SK-N-SH (cell line): Measurements from ENCODE around the gene PLA2G4C. TPM values are rescaled to one million over a fixed set of nuclear protein-coding genes. Genes with fewer than 3 reads are reported as not detected.

Source experiments
- CTCF ChIA-PET: fragments of 300-600, 350-600 bp; formaldehyde crosslinking; extraction: SDS; loops from one replicate; lab custom pipeline; 2021; lab: Yijun Ruan, JAX
- POLR2A ChIA-PET: fragments of 350-600 bp; sonication (Branson Sonifier 250); formaldehyde crosslinking; extraction: SDS; loops from one replicate; lab custom pipeline; 2020; ENCODE audit warnings: antibody characterized with exemption, inconsistent platforms; lab: Yijun Ruan, JAX
- DNase-seq: peaks from one replicate; pipeline ENCODE4 v3.0.0; 2012
- H2AFZ ChIP-seq: fragments of 200-600 bp; sonication (generic); 2 replicates; pipeline ENCODE4 v1.8.1; 2016; ENCODE audit warnings: antibody characterized with exemption, mild to moderate bottlenecking, low read depth
- H3F3A ChIP-seq: fragments of 200-600 bp; sonication (generic); replicated peaks from 2 replicates; pipeline ENCODE3; 2016; ENCODE audit warnings: antibody characterized with exemption, mild to moderate bottlenecking; ENCODE audit not compliant: insufficient read depth
- H3K27ac ChIP-seq, 2 experiments: fragments of 200-500 bp in 1 of 2; fragments of 200-600 bp in 1 of 2; sonication (Bioruptor generic) in 1 of 2; sonication (generic), shearing (Covaris generic) in 1 of 2; 2 replicates each; pipeline versions ENCODE4 v1.5.1 to v1.6.1; 2014 to 2016; ENCODE audit warnings: low read depth in 2 of 2, inconsistent platforms in 1 of 2, low read length in 1 of 2, mild to moderate bottlenecking in 1 of 2, mixed read lengths in 1 of 2
- H3K27me3 ChIP-seq: fragments of 200-600 bp; sonication (generic), shearing (Covaris generic); 2 replicates; pipeline ENCODE4 v1.6.1; 2016; ENCODE audit warnings: mixed run types; ENCODE audit not compliant: insufficient read depth
- H3K36me3 ChIP-seq, 2 experiments: fragments of 200-500 bp in 1 of 2; fragments of 200-600 bp in 1 of 2; sonication (Bioruptor generic) in 1 of 2; sonication (generic) in 1 of 2; replicated peaks in 1 of 2; 2 replicates each; pipeline versions ENCODE3 to v1.5.1; 2014 to 2016; ENCODE audit warnings: low read length in 1 of 2, mild to moderate bottlenecking in 1 of 2; ENCODE audit not compliant: insufficient read depth in 2 of 2, control insufficient read depth in 1 of 2
- H3K4me1 ChIP-seq, 2 experiments: fragments of 200-500 bp in 1 of 2; fragments of 200-600 bp in 1 of 2; sonication (Bioruptor generic) in 1 of 2; sonication (generic), shearing (Covaris generic) in 1 of 2; 2 replicates each; pipeline versions ENCODE4 v1.5.1 to v1.6.1; 2014 to 2016; ENCODE audit warnings: low read depth in 1 of 2, low read length in 1 of 2, mixed run types in 1 of 2; ENCODE audit not compliant: insufficient read depth in 2 of 2, control insufficient read depth in 1 of 2
- H3K4me2 ChIP-seq: fragments of 200-600 bp; sonication (generic), shearing (Covaris generic); 2 replicates; pipeline ENCODE4 v1.6.1; 2017; ENCODE audit warnings: mixed run types
- H3K4me3 ChIP-seq, 2 experiments: fragments of 200-500 bp in 1 of 2; fragments of 200-600 bp in 1 of 2; sonication (Bioruptor generic) in 1 of 2; sonication (generic), shearing (Covaris generic) in 1 of 2; 2 replicates each; pipeline versions ENCODE4 v1.5.1 to v1.8.1; 2014 to 2016; ENCODE audit warnings: low read depth in 2 of 2, inconsistent platforms in 1 of 2, low read length in 1 of 2, mild to moderate bottlenecking in 1 of 2, mixed read lengths in 1 of 2, moderate library complexity in 1 of 2
- H3K79me2 ChIP-seq: fragments of 200-600 bp; sonication (generic); 2 replicates; pipeline ENCODE4 v1.8.1; 2017; ENCODE audit warnings: mild to moderate bottlenecking; ENCODE audit not compliant: insufficient read depth
- H3K9ac ChIP-seq: fragments of 200-600 bp; sonication (generic); 2 replicates; pipeline ENCODE4 v1.6.1; 2017; ENCODE audit warnings: mixed run types
- H3K9me2 ChIP-seq: fragments of 200-600 bp; sonication (generic); 2 replicates; pipeline ENCODE4 v1.6.1; 2017; ENCODE audit warnings: mixed run types
- H3K9me3 ChIP-seq: fragments of 200-600 bp; sonication (generic); 2 replicates; pipeline ENCODE4 v1.6.1; 2017; ENCODE audit warnings: mixed run types, mild to moderate bottlenecking, moderate library complexity
- H4K20me1 ChIP-seq: fragments of 200-600 bp; sonication (generic); 2 replicates; pipeline ENCODE4 v1.6.1; 2017; ENCODE audit warnings: mild to moderate bottlenecking, mixed run types; ENCODE audit not compliant: insufficient read depth
- ELF1 ChIP-seq: IDR thresholded peaks from 2 replicates; pipeline ENCODE4 v1.4.0; 2012
- FOSL2 ChIP-seq: IDR thresholded peaks from 2 replicates; pipeline ENCODE4 v1.4.0; 2012; ENCODE audit warnings: low read depth, mild to moderate bottlenecking, moderate library complexity, borderline replicate concordance
- FOXJ3 ChIP-seq: sonication (generic); formaldehyde crosslinking; IDR thresholded peaks from 2 replicates; pipeline ENCODE4 v1.5.1; 2020; ENCODE audit warnings: mild to moderate bottlenecking, missing genetic modification reagents
- MEF2A ChIP-seq: IDR thresholded peaks from 2 replicates; pipeline ENCODE4 v1.4.0; 2012; ENCODE audit warnings: low read depth, borderline replicate concordance
- MXI1 ChIP-seq: IDR thresholded peaks from 2 replicates; pipeline ENCODE4 v1.6.1; 2012; ENCODE audit warnings: mild to moderate bottlenecking, low read depth, low read length, improper control_type of control experiment
- NFIC ChIP-seq: IDR thresholded peaks from 2 replicates; pipeline ENCODE4 v1.4.0; 2012; ENCODE audit warnings: borderline replicate concordance
- NRF1 ChIP-seq: IDR thresholded peaks from 2 replicates; pipeline ENCODE4 v1.6.1; 2012; ENCODE audit warnings: low read depth, mild to moderate bottlenecking, low read length
- POLR2AphosphoS5 ChIP-seq: IDR thresholded peaks from 2 replicates; pipeline ENCODE4 v1.6.1; 2012; ENCODE audit warnings: low read depth, low read length
- RFX5 ChIP-seq: IDR thresholded peaks from 2 replicates; pipeline ENCODE4 v1.6.1; 2012; ENCODE audit warnings: mild to moderate bottlenecking, improper control_type of control experiment, low read length
- RXRA ChIP-seq: IDR thresholded peaks from 2 replicates; pipeline ENCODE4 v1.4.0; 2012; ENCODE audit warnings: low read depth, mild to moderate bottlenecking, borderline replicate concordance
- TAF1 ChIP-seq: IDR thresholded peaks from 2 replicates; pipeline ENCODE4 v1.6.1; 2012; ENCODE audit warnings: low read depth, mild to moderate bottlenecking, low read length, moderate library complexity, borderline replicate concordance
- TCF12 ChIP-seq: IDR thresholded peaks from 2 replicates; pipeline ENCODE4 v1.4.0; 2012
- TEAD4 ChIP-seq: IDR thresholded peaks from 2 replicates; pipeline ENCODE4 v1.4.0; 2012; ENCODE audit warnings: mild to moderate bottlenecking, borderline replicate concordance; ENCODE audit not compliant: insufficient read depth
- YY1 ChIP-seq: IDR thresholded peaks from 2 replicates; pipeline ENCODE4 v1.4.0; 2012; ENCODE audit warnings: low read depth, mild to moderate bottlenecking
- WGBS: methylation state at CpG from one replicate; pipeline ENCODE4 v1.1.6; 2017; ENCODE audit warnings: low lambda C conversion rate; 5-methylcytosine and 5-hydroxymethylcytosine counted together
- polyA plus RNA-seq, 3 experiments: library from polyadenylated mRNA; depleted of rRNA; stranded (reverse); fragments of >200 nt; gene quantifications; 2 replicates each; pipeline ENCODE4 v1.2.3, GENCODE V29; 2012
- TF ChIP-seq, protein P1 (sequence below): IDR thresholded peaks from 2 replicates; pipeline ENCODE4 v1.4.0; 2012; ENCODE audit warnings: low read depth
- TF ChIP-seq, protein P2 (sequence below): IDR thresholded peaks from 2 replicates; pipeline ENCODE4 v1.4.0; 2012; ENCODE audit warnings: low read depth, borderline replicate concordance
- TF ChIP-seq, protein P3 (sequence below): IDR thresholded peaks from 2 replicates; pipeline ENCODE4 v1.6.1; 2012; ENCODE audit warnings: mild to moderate bottlenecking, low read depth, low read length, moderate library complexity
- TF ChIP-seq, protein P4 (sequence below): IDR thresholded peaks from 2 replicates; pipeline ENCODE4 v1.4.0; 2012; ENCODE audit warnings: low read depth, borderline replicate concordance
- TF ChIP-seq, protein P5 (sequence below): IDR thresholded peaks from 2 replicates; pipeline ENCODE4; 2012

PLA2G4C gene
- polyA plus RNA-seq, 1 of the 3 experiments (the other 2 are of a cell fraction), result 6.1 TPM

DNA sequence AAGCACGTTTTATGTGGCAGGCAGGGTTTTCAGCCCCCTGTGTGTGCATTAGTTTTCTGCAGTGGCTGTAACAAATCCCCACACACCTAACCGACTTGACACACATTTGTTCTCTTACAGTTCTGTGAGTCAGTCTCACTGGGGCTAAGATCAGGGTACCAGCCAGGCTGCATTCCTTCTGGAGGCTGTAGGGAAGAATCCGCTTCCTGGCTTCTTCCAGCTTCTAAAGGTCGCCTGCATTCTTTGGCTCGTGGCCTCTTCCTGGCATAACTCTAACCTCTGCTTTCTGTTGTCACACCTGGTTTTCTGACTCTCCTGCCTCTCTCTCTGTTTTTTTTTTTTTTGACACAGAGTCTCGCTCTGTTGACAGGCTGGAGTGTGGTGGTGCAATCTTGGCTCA, 109.8 kb downstream of the PLA2G4C start:
- Histone ChIP-seq H3K4me2 (no peak overlapping the region), H3K4me1 (no peaks in the 10 kb centered on the region), H3K79me2 (no peaks in the 10 kb centered on the region), H3F3A (no peaks in the 10 kb centered on the region), H3K9me3 (no peaks in the 10 kb centered on the region), H4K20me1 (no peaks in the 10 kb centered on the region)
- DNase-seq, result no peak
- CTCF ChIA-PET, result no interaction called here
- WGBS, result 13% methylated on average over 6 of the region's 6 CpGs
- TF ChIP-seq POLR2AphosphoS5, result no peak
- TF ChIP-seq, protein P1, sequence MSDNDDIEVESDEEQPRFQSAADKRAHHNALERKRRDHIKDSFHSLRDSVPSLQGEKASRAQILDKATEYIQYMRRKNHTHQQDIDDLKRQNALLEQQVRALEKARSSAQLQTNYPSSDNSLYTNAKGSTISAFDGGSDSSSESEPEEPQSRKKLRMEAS, result no peak
- TF ChIP-seq FOSL2, result no peak
- no peak for TF ChIP-seq FOXJ3 (CRISPR knock-in tag)
- TF ChIP-seq ELF1, result no peak
- TF ChIP-seq, all 33 proteins: peak for 0
- Histone ChIP-seq H3K36me3 (no peaks in the 10 kb centered on the region), H3K27me3 (peaks cover 20% of the 10 kb centered on the region; the same call in 1 of the 2 replicates), H3K9ac (no peak overlapping the region), H3K4me3 (no peak overlapping the region), H3K27ac (no peak overlapping the region), H3K9me2 (no peaks in the 10 kb centered on the region), H2AFZ (no peak overlapping the region)
- POLR2A ChIA-PET, result no interaction called here

DNA sequence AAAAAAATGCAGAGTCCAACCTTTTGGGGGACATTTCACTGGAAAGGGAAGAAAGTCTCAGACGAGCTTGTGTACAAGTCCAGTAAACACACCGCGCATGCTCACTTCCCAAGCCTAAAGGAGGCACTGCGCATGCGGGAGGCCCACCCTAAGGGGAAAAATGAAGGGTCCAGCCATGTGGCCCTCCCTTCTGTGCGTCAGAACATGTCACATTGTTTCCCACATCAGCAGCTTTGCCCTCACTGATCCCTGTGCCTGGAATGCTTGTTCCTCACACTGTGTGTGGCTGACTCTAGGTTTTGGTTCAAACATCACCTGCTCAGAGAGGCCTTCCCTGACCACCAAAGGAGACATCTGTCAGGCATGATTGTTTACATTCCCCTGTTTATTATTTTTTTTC, 111.8 kb downstream of the PLA2G4C start:
- no peak overlapping the region for H3K9ac ChIP-seq
- H3K79me2 ChIP-seq, result no peaks in the 10 kb centered on the region
- H2AFZ ChIP-seq, result no peak overlapping the region
- TF ChIP-seq, protein P1, result no peak
- TF ChIP-seq, protein P2, sequence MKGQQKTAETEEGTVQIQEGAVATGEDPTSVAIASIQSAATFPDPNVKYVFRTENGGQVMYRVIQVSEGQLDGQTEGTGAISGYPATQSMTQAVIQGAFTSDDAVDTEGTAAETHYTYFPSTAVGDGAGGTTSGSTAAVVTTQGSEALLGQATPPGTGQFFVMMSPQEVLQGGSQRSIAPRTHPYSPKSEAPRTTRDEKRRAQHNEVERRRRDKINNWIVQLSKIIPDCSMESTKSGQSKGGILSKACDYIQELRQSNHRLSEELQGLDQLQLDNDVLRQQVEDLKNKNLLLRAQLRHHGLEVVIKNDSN, result no peak
- TF ChIP-seq FOXJ3 (CRISPR knock-in tag) (no peak), POLR2AphosphoS5 (no peak), NFIC (no peak), MEF2A (no peak), RXRA (no peak), RFX5 (no peak), TCF12 (no peak), TEAD4 (no peak), MXI1 (no peak), NRF1 (no peak), TAF1 (no peak), YY1 (no peak), ELF1 (no peak)
- TF ChIP-seq, protein P3, sequence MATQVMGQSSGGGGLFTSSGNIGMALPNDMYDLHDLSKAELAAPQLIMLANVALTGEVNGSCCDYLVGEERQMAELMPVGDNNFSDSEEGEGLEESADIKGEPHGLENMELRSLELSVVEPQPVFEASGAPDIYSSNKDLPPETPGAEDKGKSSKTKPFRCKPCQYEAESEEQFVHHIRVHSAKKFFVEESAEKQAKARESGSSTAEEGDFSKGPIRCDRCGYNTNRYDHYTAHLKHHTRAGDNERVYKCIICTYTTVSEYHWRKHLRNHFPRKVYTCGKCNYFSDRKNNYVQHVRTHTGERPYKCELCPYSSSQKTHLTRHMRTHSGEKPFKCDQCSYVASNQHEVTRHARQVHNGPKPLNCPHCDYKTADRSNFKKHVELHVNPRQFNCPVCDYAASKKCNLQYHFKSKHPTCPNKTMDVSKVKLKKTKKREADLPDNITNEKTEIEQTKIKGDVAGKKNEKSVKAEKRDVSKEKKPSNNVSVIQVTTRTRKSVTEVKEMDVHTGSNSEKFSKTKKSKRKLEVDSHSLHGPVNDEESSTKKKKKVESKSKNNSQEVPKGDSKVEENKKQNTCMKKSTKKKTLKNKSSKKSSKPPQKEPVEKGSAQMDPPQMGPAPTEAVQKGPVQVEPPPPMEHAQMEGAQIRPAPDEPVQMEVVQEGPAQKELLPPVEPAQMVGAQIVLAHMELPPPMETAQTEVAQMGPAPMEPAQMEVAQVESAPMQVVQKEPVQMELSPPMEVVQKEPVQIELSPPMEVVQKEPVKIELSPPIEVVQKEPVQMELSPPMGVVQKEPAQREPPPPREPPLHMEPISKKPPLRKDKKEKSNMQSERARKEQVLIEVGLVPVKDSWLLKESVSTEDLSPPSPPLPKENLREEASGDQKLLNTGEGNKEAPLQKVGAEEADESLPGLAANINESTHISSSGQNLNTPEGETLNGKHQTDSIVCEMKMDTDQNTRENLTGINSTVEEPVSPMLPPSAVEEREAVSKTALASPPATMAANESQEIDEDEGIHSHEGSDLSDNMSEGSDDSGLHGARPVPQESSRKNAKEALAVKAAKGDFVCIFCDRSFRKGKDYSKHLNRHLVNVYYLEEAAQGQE, result no peak
- TF ChIP-seq, protein P4, sequence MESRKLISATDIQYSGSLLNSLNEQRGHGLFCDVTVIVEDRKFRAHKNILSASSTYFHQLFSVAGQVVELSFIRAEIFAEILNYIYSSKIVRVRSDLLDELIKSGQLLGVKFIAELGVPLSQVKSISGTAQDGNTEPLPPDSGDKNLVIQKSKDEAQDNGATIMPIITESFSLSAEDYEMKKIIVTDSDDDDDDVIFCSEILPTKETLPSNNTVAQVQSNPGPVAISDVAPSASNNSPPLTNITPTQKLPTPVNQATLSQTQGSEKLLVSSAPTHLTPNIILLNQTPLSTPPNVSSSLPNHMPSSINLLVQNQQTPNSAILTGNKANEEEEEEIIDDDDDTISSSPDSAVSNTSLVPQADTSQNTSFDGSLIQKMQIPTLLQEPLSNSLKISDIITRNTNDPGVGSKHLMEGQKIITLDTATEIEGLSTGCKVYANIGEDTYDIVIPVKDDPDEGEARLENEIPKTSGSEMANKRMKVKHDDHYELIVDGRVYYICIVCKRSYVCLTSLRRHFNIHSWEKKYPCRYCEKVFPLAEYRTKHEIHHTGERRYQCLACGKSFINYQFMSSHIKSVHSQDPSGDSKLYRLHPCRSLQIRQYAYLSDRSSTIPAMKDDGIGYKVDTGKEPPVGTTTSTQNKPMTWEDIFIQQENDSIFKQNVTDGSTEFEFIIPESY, result no peak
- TF ChIP-seq, protein P5, sequence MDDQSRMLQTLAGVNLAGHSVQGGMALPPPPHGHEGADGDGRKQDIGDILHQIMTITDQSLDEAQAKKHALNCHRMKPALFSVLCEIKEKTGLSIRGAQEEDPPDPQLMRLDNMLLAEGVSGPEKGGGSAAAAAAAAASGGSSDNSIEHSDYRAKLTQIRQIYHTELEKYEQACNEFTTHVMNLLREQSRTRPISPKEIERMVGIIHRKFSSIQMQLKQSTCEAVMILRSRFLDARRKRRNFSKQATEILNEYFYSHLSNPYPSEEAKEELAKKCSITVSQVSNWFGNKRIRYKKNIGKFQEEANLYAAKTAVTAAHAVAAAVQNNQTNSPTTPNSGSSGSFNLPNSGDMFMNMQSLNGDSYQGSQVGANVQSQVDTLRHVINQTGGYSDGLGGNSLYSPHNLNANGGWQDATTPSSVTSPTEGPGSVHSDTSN, result no peak
- TF ChIP-seq, all 33 proteins: peak for 0
- 42% methylated on average over 6 of the region's 6 CpGs for WGBS
- Histone ChIP-seq H3K9me2 (no peaks in the 10 kb centered on the region), H3F3A (no peaks in the 10 kb centered on the region), H3K9me3 (no peaks in the 10 kb centered on the region), H3K36me3 (no peaks in the 10 kb centered on the region), H3K4me1 (no peaks in the 10 kb centered on the region), H3K27ac (no peak overlapping the region), H3K4me2 (no peak overlapping the region), H4K20me1 (no peaks in the 10 kb centered on the region), H3K27me3 (peaks cover 13% of the 10 kb centered on the region; the same call in 1 of the 2 replicates), H3K4me3 (no peak overlapping the region)
- no peak for DNase-seq
- ChIA-PET POLR2A (no interaction called here), CTCF (no interaction called here)
